ENCODE results near the gene IP6K2. TPM values are rescaled to one million over a fixed set of nuclear protein-coding genes. Genes with fewer than 3 reads are reported as not detected.

IP6K2 gene
- total and polyA plus RNA-seq, 2 of the 13 experiments (the other 11 are each of a cell fraction or from before 2014, with no cell fraction given): 85.5 to 112 TPM

- TF ChIP-seq EP300 (IDR thresholded peaks at IDR 0.05; ENCODE audit: low read depth in 2 of 2, low read length in 2 of 2) (peak in 1 of 2 experiments; percentile 86; a peak in 2 of 4 replicates), EP300 (CRISPR knock-in tag; IDR thresholded peaks at IDR 0.05; ENCODE audit: borderline replicate concordance) (no peak), EED (CRISPR knock-in tag; IDR thresholded peaks at IDR 0.05) (no peak), SP5 (CRISPR knock-in tag; IDR thresholded peaks at IDR 0.05; ENCODE audit: borderline replicate concordance, low read depth) (peak; percentile 63; the same call in 1 of the 2 replicates), WIZ (CRISPR knock-in tag; IDR thresholded peaks at IDR 0.05) (no peak), RARG (CRISPR knock-in tag; IDR thresholded peaks at IDR 0.05; ENCODE audit: low read depth) (no peak), KDM4B (CRISPR knock-in tag; IDR thresholded peaks at IDR 0.05) (no peak), ZNF619 (CRISPR knock-in tag; IDR thresholded peaks at IDR 0.05) (no peak), FOXO1 (CRISPR knock-in tag; IDR thresholded peaks at IDR 0.05) (no peak; the same call in 1 of the 2 replicates), ZNF260 (CRISPR knock-in tag; IDR thresholded peaks at IDR 0.05; ENCODE audit: borderline replicate concordance, low read depth) (no peak), TGIF2 (CRISPR knock-in tag; IDR thresholded peaks at IDR 0.05) (peak; percentile 50; the same call in 1 of the 2 replicates), ZBTB14 (CRISPR knock-in tag; IDR thresholded peaks at IDR 0.05) (no peak), ZNF44 (CRISPR knock-in tag; IDR thresholded peaks at IDR 0.05) (peak; percentile 77; the same call in 1 of the 2 replicates), TRAFD1 (CRISPR knock-in tag; IDR thresholded peaks at IDR 0.05; ENCODE audit: borderline replicate concordance) (no peak), MBNL3 (CRISPR knock-in tag; conservative IDR thresholded peaks at IDR 0.05) (no peak), ZFX (CRISPR knock-in tag; IDR thresholded peaks at IDR 0.05; ENCODE audit: low read depth) (peak; percentile 52), ARID4A (CRISPR knock-in tag; IDR thresholded peaks at IDR 0.05; ENCODE audit: borderline replicate concordance) (peak; percentile 84; the same call in 1 of the 2 replicates), NR2C2 (CRISPR knock-in tag; IDR thresholded peaks at IDR 0.05; ENCODE audit: borderline replicate concordance) (0 out of 2 replicates have a peak, but pooled peaks have one; percentile 25), ZNF605 (CRISPR knock-in tag; IDR thresholded peaks at IDR 0.05) (peak; percentile 51; the same call in 1 of the 2 replicates), PRMT3 (CRISPR knock-in tag; IDR thresholded peaks at IDR 0.05; ENCODE audit: borderline replicate concordance, low read depth) (no peak)
These were observed at the start of gene IP6K2 (continued) for GRCh38 chr3:48716982-48717746.

Data from HepG2 (cell line).